COLO668 (cell line): ENCODE measurements around the gene WDR35.
"Not testable (repeated sequence)": the region's sequence is repeated elsewhere in the genome, so short reads cannot be mapped to it uniquely, and the experiment has no call there.

ENCODE experiments used
- DNase-seq: peaks from one replicate; lab custom pipeline; 2025; ENCODE audit not compliant: unreplicated experiment; lab: John Stamatoyannopoulos, UW

Gene WDR35

DNA sequence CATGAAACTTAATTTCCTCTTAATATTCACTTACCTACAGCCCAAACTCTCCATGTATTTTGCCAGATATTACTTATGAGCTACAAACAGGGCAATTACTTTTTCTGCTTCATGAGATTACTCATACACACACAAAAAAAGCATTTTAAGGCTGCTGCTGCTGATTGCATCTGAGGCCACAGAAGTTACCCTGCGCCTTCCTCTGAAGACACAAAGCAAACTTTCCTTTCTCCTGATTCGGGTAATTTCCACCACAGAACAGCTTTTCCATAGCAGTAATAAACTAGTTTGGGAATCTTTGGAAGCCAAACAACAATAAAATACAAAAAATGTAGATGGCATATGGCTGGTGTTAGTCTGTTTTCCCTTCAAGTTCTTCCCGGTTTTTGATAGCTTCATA lies 94.4 kb downstream of the WDR35 start:
- no peak for DNase-seq

DNA sequence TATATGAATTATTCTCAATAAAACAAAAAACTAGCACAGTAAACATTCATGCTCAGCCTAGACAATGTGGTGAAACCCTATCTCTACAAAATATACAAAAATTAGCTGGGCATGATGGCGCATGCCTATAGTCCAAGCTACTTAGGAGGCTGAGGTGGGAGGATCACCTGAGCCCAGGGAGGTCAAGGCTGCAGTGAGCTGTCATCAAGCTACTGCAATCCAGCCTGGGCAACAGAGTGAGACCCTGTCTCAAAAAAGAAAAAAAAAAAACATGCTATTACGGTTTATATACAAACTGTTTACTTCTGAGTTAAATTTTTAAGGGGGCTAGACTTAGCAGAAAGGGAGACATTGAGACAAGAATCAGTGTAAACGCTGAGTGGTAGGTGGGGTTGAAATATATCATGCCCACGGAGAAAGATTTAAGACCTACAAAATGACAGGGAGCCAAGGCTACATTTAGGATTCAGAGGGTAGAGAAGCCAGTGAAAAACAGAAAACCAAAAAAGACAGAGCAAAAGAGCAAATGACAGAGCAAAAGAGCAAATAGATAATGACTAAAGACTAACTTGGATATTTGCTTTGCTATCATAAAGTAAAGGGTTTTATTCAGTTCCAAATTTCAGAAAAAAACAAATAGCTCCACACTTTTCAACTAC lies 95.6 kb downstream of the WDR35 start:
- no peak for DNase-seq

DNA sequence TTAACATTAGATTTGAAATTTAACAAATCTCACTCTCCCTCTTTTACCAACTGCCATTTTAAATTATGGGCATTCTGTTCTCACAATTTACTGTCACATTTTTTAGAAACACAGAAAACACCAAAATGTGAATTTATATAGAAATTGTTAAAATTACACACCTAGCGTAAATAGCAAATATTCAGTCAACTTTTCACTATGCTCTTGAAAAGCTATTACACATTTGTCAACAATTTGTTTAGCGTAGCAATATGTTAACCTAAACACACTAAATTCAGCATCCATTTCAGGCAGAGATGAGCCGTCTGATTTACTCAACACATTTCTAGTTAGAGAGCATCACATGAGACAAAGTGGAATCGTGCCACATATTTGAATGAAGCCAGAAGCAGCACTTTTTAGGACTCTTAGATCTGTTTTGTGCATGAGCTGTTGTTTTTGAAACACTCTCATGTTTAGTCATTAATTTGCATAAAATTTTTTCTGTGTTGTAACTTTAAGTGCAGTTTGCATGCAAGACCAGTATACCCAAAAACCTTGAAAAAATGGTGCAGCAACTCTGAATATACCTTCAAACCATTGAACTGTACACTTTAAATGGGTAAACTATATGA lies 96.3 kb downstream of the WDR35 start:
- DNase-seq, result no peak

DNA sequence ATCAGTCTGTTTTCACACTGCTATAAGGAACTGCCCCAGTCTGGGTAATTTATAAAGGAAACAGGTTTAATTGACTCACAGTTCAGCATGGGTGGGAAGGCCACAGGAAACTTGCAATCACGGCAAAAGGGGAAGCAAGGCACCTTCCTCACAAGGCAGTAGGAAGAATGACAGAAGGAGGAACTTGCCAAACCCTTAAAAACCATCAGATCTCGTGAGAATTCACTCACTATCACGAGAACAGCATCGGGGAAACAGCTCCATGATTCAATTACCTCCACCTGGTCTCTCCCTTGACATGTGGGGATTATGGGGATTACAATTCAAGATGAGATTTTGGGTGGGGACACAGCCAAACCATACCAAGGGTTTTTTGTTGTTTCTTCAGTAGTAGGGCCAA lies 97.9 kb downstream of the WDR35 start:
- DNase-seq, result not testable (repeated sequence)

DNA sequence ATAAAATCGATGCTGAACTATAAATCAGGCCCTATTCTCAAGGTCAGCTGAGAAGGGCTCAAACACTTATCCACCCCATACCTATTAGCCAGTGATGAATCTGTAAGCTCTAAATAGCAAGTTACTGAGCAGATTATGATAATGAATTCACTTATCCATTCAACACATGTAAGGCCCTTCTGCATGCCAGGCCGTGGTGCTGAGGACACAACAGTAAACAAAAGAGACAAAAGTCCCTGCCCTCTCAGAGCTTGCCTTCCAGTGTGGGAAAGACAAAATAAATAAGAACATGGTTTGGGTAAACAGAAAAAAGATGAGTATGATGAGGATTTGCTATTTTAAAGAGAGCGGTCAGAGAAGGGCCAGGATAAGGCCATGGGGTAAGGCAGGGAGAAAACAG lies 99.8 kb downstream of the WDR35 start:
- DNase-seq, result no peak

DNA sequence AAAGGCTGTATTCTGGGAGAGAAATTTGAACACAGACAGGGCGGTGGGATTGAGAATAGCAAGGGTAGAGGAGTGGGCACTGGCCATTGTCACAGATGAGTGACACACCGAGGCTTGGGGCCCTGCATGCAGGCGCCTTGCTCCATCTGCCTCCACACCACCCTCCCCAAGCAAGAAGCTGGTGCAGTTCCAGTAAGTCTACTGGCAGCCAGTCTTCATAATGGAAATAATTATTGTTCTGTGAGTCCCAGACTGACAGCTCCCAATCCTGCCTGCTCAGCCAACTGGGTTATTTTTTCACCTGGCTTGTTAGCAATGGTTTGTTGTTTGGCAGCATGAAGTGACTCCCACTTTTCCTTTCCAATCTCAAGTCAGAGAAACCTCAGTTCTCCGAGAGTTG lies 101.1 kb downstream of the WDR35 start:
- DNase-seq, result no peak

DNA sequence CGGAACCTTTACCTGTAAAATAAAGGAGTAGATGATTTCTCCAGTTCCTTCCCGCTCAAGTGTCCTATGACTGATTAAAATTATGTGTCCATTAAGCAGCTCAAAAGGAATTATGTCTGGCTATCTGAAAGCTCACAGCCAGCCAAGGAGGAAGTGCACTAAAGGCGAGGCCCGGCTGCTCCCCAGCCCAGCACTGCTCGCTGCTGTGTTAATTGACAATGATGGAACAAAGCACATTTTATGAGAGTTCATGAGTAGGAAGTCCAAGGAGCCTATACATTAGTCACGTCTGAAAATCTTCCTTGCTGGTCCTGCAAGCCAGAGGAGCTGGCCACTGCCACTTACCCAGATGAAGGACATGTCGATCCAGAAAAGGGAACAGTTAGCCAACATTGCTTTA lies 102.4 kb downstream of the WDR35 start:
- DNase-seq, result no peak

DNA sequence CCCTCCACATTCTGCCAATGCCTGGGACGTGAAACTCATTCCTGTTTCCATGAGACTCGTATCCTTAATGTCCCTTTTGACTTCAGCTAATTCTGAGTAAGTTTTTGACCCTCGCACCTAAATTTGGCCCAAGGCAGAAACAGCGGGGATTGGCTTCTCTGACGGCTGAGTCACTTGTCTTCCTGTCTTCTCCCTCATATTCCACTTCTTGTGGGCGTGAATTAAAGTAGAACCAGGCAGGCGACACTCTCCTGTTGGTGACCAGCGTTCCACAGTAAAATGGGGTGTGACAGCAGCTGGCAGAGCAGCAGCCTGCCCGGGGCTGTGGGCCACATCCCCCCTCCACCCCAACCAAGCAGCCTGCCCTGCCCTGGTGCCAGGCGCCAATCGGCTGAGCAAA lies 103.6 kb downstream of the WDR35 start:
- DNase-seq, result no peak

DNA sequence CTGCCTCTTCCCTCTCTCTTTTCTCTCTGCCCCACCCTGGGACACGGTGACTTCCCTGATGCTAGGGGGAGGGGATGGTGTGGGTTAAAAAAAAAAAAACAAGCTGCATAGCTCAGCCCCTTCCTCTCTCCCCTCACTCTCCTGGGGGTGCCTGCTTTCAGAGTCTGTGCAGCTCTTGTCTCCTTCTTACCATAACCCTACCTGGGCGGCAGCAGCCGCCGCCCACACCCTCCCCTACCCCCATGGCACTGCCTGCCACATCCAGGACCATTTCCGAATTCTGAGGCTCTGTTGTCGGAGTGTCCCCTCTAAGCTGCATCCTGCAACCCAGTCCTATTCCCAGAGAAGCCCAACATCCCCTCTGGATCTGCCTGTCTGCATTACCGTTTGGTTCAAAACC lies 104.1 kb downstream of the WDR35 start:
- DNase-seq, result no peak

DNA sequence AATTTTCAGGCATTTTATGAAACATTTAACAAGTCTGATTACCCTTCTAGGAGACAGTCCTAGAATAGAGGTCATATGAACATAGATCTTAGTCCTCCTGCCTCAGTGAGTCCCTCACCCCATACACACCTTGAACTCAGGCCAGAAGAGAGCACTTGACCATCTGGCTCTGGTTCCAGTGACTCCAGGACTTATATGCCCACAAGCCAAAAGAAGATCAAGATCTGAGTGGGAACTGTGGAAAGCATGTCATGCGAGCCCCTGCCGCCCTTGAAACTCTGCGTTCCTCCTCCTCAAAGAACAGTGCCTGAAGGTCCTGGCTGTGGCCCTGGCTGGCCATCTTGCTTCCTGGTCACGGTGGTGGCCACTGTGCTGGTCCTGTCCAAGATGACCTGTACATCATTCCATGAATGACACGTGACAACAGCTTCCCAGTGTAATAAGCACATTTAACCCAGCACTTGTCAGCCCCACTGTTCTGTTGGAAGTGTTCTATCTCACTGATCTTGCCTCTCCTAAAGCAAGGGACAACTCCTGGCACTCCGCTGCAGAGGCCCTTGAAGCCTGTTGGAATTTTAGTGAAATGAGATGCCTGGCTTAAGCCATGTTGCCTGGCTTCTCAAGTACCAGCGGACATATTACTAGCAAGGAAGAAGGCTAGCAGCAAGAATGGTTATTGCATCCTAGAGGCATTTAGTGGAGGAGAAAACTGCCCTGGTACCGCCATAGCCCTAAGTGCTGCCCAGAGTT lies 105.8 kb downstream of the WDR35 start:
- DNase-seq, result no peak

DNA sequence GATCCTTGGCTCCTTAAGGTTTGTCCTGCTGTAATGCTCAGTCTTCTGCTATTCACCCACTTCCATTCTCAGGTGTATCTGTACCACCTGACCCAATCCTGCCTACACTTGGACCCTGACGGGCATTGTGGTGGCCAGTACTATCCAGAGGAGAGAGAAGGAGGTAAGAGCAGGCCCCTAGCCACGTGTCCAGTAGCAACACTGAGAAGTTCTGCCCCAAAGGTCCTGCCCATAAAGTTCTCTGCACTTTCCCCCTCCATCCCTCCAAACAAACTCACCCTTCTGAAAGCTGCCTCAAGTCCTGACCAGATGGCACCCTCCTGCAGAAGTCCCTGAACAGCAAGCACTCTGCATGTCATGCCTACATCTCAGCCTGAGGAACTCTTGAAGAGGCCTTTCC lies 106.4 kb downstream of the WDR35 start:
- no peak for DNase-seq

DNA sequence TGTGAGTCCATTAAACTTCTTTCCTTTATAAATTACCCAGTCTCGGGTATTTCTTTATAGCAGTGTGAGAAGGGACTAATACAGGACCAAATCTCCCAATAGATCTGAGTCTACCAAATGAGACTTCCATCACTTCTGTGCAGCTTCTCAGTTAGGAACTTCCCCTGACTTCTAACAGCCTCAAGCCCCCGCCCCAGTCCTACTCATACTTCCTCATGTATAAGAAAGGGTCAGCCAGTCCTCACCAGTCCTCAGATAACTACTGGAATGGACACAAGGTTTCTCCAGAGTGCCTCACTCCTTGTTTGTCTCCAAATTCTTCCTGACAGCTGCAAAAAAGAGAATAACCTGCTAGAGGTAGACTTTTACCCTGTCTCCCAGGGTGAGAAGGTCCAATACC lies 107.6 kb downstream of the WDR35 start:
- no peak for DNase-seq

DNA sequence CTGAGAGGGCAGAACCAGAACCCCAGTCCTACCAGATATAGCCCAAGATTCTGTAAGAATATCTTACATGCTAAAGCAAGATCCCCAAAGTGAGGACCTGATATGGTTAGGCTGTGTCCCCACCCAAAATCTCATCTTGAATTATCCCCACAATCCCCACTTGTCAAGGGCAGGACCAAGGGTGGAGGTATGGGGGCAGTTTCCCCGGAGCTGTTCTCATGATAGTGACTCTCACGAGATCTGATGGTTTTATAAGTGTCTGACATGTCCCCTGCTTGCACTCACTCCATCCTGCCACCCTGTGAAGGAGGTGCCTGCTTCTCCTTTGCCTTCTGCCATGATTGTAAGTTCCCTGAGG lies 108.0 kb downstream of the WDR35 start:
- DNase-seq, result no peak

DNA sequence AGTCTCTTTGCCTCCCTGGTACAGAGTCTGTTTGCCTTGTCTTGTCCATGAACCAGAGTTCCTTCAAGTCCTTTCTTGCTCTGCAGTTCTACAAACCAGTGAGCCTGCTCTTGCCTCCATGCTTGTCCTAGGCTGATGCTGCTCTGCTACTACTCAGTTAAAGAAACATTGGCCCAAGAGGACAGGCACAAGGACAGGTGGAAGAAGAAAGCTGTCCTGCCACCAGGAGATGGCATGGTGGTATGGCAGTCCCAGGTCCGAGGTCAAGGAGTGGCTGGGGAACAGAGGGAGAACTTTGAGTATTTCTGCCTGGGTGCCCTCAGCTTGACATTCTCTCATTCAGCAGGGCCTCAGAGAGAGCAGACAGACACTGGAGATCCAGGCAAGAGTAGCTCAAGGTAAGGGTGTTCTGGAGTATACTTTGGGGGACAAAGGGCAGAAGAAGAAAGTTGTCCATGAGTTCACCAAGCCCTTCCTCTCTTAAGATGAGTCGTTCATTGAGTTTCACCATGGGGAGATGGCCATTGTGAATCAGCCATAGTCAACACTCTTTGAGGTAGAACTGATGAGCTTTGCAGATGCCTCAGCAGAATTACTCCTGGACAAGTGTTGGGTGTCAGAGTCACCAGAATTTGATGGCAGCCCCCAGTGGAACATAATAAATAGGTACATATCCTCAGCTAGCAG lies 108.5 kb downstream of the WDR35 start:
- DNase-seq, result no peak

DNA sequence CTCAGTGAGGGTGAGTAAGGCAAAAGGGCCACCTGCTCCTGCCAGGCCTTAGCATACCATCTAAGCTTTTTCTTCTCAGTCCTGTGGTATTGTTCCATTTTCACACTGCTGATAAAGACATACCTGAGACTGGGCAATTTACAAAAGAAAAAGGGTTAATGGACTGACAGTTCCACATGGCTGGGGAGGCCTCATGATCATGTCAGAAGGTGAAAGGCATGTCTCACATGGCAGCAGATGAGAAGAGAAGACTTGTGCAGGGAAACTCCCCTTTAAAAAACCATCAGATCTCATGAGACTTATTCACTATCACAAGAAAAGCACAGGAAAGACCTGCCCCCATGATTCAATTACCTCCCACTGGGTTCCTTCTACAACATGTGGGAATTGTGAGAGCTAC lies 109.7 kb downstream of the WDR35 start:
- not testable (repeated sequence) for DNase-seq

DNA sequence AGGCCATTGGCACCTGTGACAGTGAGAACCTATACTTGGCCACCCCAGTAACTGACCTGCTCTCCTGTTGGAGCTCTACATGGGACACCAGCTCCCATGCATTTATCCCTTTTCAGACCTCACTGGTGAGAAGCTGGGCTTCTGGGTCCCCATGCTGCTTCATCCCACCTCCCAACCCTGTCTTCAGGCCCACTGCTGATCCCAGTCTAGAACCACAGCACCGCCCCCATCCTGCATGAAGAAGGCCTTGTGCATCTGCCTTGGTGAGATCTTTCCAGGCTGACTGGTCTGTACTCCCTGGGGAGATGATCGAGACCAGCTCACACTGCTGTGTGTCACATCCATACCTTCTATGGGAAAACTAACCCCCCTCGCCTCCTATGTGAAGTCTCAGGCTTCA lies 110.8 kb downstream of the WDR35 start:
- no peak for DNase-seq

DNA sequence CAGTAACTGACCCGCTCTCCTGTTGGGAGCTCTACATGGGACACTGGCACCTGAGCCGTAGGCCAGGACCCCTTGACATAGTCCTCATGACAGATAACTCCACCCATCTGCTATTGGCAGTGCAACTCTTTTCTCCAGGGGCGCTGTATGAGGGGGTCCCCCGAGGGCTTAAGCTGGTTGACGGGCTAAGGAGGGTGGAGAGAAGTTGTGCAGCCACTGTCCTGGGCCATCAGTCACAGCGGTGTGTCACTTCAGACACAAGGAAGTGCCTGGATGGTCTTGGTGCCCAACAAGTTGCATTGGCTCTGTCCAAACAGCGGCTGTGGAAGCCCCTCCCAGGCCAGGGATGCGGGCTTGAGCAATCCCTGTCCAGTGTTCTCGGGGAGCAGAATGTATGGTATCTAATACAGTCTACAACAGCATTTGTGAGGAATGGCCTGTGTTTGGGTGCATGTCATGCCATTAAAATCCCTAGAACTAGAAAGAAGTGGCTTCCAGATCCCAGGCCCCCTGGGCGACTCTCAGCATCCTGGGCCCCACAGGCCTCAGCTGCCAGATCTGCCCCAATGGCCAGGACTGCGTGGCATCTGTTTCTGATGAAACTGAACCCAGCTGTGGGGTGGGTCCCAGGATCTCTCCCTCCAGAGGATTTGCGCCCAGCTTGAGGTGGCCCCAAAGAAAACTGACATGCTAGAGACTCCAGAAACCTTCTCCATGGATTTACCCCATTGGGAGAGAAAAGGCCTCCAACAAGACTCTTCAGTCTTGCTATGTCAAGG lies 111.4 kb downstream of the WDR35 start:
- DNase-seq, result no peak

DNA sequence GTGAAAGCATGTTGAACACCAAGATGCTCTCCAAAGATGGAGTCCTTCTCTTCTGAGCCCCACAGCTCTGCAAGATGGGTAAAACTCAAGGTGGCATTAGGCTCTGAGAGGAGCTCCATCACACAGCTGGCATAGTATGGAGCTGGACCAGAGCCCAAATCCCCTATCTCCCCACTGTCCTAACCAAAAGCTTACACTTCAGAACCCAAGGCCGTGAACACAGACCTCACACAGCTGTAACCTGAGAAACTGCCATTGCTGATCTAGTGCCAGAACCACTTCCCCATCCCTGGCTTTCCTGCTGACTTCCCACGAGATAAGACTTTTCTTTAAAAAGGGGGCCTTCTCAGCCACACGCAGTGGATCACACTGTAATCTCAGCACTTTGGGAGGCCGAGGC lies 113.2 kb downstream of the WDR35 start:
- DNase-seq, result no peak

DNA sequence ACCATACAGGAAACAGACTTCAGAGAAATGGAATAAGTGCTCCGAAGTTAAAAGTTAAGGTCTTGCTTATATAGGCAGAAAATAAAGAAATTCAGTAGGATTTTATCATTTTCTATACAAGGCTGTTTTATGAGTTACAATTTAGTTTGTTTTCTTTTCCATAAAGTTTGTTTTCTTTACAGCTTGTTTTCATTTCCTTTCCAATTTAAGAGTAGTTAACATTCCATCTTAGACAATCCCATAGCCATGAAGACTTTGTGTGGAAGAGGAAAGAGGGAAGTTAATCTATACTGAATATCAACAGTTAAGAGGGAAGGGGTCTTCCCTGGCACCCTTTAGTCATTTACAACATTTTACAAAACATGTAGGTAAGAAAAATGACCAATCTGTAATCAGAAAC lies 114.6 kb downstream of the WDR35 start:
- no peak for DNase-seq

DNA sequence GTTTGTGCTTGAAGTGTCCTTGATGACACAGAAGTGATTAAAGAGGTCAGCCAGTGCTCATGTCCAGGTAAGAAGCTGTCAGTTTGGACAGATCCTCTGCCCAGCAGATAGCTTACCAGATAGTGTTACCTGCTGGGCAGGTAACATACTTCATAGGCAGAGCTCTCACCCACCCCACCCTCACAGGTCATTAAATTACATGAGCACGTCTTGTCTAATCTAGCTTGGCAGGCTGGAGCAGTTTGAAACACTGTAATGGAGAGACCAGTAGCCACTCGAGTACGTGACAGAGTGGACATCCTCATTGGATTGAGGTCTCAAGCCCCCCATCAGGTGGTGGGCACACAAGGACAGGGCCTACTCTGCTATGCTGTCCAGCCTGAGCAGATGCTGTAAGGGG lies 115.2 kb downstream of the WDR35 start:
- DNase-seq, result no peak

DNA sequence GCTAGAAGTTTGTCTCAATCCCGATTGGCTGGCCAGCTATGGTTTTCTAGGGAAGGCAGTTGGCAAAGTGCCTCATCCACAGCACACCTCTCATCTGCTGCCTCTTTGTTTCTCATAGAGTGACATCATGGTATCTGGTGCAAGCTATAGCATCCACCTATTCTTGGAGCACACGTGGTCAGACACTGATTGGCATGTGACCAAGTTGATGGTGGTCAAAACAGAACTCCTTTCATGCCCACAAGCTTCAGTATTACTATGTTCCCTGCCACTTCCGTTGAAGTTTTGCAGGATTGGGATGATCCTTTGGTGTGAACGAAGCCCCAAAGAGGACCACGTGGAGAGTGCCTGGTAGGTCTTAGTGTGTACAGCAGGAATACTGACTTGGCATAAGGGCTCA lies 116.9 kb downstream of the WDR35 start:
- DNase-seq, result no peak
